HEK293T (cell line): ENCODE results near the gene ETHE1.

Experiments used
- CTCF ChIA-PET: fragments of 350-600 bp; formaldehyde crosslinking; extraction: SDS; loops from one replicate; lab custom pipeline; 2021; ENCODE audit warnings: antibody characterized with exemption, inconsistent platforms; lab: Yijun Ruan, JAX
- POLR2A ChIA-PET: fragments of 350-600 bp; formaldehyde crosslinking; extraction: SDS; loops from one replicate; lab custom pipeline; 2020; ENCODE audit warnings: antibody characterized with exemption, inconsistent platforms; lab: Yijun Ruan, JAX
- DNase-seq: peaks from one replicate; pipeline ENCODE4 v3.0.0; 2012; ENCODE audit warnings: mixed read lengths; ENCODE audit errors: extremely low spot score
- ARNT ChIP-seq: fragments of 450-650 bp; IDR thresholded peaks from 2 replicates; pipeline ENCODE4 v1.6.1; 2017; ENCODE audit warnings: mild to moderate bottlenecking
- BHLHE40 ChIP-seq: fragments of 450-650 bp; IDR thresholded peaks from 2 replicates; pipeline ENCODE4 v1.6.1; 2016; ENCODE audit warnings: mild to moderate bottlenecking, moderate library complexity, borderline replicate concordance
- CTBP1 ChIP-seq: fragments of 450-650 bp; IDR thresholded peaks from 2 replicates; pipeline ENCODE4 v1.6.1; 2016; ENCODE audit warnings: borderline replicate concordance
- ELF4 ChIP-seq: fragments of 450-650 bp; IDR thresholded peaks from 2 replicates; pipeline ENCODE4 v1.6.1; 2017; ENCODE audit warnings: antibody characterized with exemption
- FOXA1 ChIP-seq: fragments of 450-650 bp; IDR thresholded peaks from 2 replicates; pipeline ENCODE4 v1.6.1; 2016; ENCODE audit warnings: mild to moderate bottlenecking
- FOXK2 ChIP-seq: fragments of 450-650 bp; IDR thresholded peaks from 2 replicates; pipeline ENCODE4 v1.6.1; 2016; ENCODE audit warnings: mild to moderate bottlenecking
- FOXM1 ChIP-seq: fragments of 450-650 bp; IDR thresholded peaks from 2 replicates; pipeline ENCODE4 v1.6.1; 2017; ENCODE audit warnings: mild to moderate bottlenecking, borderline replicate concordance
- HDGF ChIP-seq: fragments of 450-650 bp; IDR thresholded peaks from 2 replicates; pipeline ENCODE4 v1.6.1; 2017; ENCODE audit warnings: antibody characterized with exemption, borderline replicate concordance
- L3MBTL2 ChIP-seq: fragments of 450-650 bp; conservative IDR thresholded peaks from 2 replicates; pipeline ENCODE4 v1.6.1; 2016; ENCODE audit warnings: mild to moderate bottlenecking
- LEF1 ChIP-seq: fragments of 450-650 bp; IDR thresholded peaks from 2 replicates; pipeline ENCODE4 v1.6.1; 2017; ENCODE audit warnings: mild to moderate bottlenecking, borderline replicate concordance
- NFRKB ChIP-seq: fragments of 450-650 bp; IDR thresholded peaks from 2 replicates; pipeline ENCODE4 v1.6.1; 2016; ENCODE audit warnings: mild to moderate bottlenecking, moderate library complexity
- SP1 ChIP-seq: fragments of 450-650 bp; IDR thresholded peaks from 2 replicates; pipeline ENCODE4 v1.6.1; 2017
- SUZ12 ChIP-seq: fragments of 450-650 bp; IDR thresholded peaks from 2 replicates; pipeline ENCODE4 v1.6.1; 2016; ENCODE audit warnings: mild to moderate bottlenecking
- TARDBP ChIP-seq: fragments of 450-650 bp; IDR thresholded peaks from 2 replicates; pipeline ENCODE4 v1.6.1; 2016
- ZNF384 ChIP-seq: fragments of 450-650 bp; IDR thresholded peaks from 2 replicates; pipeline ENCODE4 v1.6.1; 2016
- TF ChIP-seq, protein P1 (sequence below): fragments of 450-650 bp; IDR thresholded peaks from 2 replicates; pipeline ENCODE4 v1.6.1; 2016

The ETHE1 gene

DNA sequence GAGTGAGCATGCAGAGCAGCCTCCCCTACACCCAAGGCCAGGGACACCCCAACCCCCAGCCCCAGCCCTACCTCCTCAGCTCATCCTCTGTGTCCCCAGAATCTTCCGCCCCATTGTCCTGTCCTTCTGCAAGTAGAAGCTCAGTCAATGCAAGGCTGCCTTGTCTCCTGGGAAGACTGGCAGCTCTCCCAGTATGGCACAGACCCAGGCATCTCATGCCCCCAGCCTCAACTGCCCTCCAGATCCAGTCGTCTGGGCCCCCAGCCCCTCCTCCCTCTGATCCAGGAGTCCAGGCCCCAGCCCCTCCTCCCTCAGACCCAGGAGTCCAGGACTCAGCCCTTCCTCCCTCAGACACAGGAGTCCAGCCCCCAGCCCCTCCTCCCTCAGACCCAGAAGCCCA, 19.0 kb upstream of the ETHE1 start:
- POLR2A ChIA-PET: no interaction called here
- CTCF ChIA-PET: no interaction called here
- TF ChIP-seq ELF4 (no peak), ZNF384 (no peak), FOXM1 (no peak), LEF1 (no peak), L3MBTL2 (no peak), SUZ12 (no peak), SP1 (no peak), FOXA1 (no peak), HDGF (no peak), BHLHE40 (no peak), ARNT (no peak), TARDBP (no peak)
- TF ChIP-seq, protein P1, sequence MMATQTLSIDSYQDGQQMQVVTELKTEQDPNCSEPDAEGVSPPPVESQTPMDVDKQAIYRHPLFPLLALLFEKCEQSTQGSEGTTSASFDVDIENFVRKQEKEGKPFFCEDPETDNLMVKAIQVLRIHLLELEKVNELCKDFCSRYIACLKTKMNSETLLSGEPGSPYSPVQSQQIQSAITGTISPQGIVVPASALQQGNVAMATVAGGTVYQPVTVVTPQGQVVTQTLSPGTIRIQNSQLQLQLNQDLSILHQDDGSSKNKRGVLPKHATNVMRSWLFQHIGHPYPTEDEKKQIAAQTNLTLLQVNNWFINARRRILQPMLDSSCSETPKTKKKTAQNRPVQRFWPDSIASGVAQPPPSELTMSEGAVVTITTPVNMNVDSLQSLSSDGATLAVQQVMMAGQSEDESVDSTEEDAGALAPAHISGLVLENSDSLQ: no peak
- DNase-seq: no peak

DNA sequence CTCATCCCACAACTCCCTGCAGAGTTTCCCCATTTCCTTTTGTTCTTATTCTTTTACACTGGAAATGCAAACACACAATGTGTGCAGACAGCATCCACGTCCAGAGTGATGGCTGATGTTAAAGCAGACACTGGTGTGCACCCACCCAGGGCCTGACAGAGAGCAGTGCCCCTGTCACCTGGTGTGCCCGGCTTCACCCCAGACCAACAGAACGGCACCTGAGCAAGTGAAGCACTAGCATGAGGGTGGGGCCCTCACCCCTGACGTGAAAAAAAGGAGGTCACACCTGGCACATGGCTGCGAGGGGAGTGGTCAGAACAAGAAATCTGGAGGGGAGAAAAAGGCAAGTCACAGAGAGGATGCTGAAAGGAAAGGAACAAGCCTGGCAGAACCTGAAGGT, 18.3 kb upstream of the ETHE1 start:
- no peak for DNase-seq
- TF ChIP-seq FOXA1 (no peak), LEF1 (no peak), CTBP1 (no peak), L3MBTL2 (no peak), ZNF384 (no peak), ARNT (no peak)
- ChIA-PET POLR2A (no interaction called here), CTCF (no interaction called here)

DNA sequence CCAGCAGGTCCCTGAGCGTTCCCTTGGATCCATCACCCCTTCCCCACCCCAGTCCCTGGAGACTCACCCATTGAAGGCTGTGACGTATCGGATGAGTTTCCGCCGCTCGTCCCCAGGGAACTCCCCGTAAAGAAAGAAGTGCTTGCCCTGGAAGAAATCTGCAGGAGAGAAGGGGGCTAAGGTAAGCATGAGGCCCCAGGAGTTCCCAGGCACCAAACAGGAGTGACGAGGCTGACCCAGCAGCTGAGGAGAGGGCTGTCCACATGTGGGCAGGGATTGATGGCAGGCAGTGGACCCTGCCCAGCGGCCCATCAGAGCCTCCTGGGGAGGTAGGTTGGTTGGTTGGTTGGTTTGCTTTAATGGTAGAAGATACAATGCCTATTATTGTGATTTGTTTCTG, 17.1 kb upstream of the ETHE1 start:
- DNase-seq: no peak
- ChIA-PET POLR2A (no interaction called here), CTCF (no interaction called here)
- TF ChIP-seq, protein P1: no peak
- no peak for TF ChIP-seq FOXK2
- no peak for TF ChIP-seq ELF4
- TF ChIP-seq L3MBTL2: no peak
- TF ChIP-seq FOXA1: no peak
- no peak for TF ChIP-seq LEF1
- no peak for TF ChIP-seq HDGF
- TF ChIP-seq TARDBP: no peak
- TF ChIP-seq ZNF384: no peak
- no peak for TF ChIP-seq CTBP1
- no peak for TF ChIP-seq SUZ12
- TF ChIP-seq ARNT: no peak
- TF ChIP-seq FOXM1: no peak
- TF ChIP-seq SP1: no peak
- no peak for TF ChIP-seq BHLHE40
- no peak for TF ChIP-seq NFRKB

DNA sequence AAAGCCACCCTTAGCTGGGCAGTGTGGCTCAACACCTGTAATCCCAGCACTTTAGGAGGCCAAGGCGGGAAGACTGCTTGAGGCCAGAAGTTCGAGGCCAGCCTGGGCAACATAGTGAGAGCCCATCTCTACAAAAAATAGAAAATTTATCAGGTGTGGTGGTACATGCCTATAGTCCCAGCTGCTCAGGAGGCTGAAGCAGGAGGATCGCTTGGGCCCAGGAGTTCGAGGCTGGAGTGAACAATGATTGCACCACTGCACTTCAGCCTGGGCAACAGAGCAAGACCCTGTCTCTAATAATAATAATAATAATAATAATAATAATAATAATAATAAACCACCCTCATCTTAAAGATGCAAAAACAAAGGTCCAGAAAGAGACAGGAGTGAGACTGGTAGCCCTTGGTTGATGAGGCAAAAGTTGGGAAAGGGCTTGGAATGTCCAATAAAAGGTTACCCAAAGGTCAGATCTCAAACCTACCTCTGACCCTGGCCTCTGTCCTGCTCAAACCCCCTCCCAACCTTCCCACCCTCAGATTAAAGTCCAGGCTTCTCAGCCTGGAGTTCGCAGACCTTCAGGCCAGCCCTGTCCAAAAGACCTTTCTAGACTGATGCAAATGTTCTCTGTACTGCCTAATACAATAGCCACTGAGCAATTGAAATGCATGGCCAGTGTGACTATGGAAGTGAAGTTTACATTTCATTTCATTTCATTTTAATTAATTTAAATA, 15.1 kb upstream of the ETHE1 start:
- TF ChIP-seq FOXA1 (no peak), HDGF (no peak), FOXM1 (no peak), ZNF384 (no peak), ARNT (no peak), BHLHE40 (no peak), L3MBTL2 (no peak), SP1 (no peak), TARDBP (no peak), FOXK2 (no peak), NFRKB (no peak), LEF1 (no peak), CTBP1 (no peak), ELF4 (no peak), SUZ12 (no peak)
- TF ChIP-seq, protein P1: no peak
- CTCF ChIA-PET: no interaction called here
- POLR2A ChIA-PET: no interaction called here
- DNase-seq: no peak

DNA sequence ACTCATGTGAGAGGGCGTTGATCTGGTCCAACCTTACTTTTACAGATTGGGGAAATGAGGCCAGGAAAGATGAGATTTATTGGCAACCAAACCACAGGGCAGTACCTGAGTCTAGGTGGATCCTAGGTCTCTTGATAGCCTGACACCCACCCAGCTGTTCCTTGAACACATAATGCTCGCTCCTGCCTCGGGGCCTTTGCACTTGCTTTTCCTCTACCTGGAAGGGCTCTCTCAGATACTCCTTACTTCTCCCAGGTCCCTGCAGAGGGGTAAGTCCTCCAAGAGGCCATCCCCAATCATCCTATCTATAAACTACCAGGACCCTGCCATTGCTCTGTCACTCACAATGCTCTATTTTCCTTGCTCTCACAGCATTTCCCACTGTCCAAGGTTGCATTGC, 13.4 kb upstream of the ETHE1 start:
- CTCF ChIA-PET: no interaction called here
- POLR2A ChIA-PET: no interaction called here
- DNase-seq: no peak

More for the DNA sequence above, 13.4 kb upstream of the ETHE1 start:
- TF ChIP-seq SP1 (no peak), TARDBP (no peak), LEF1 (no peak), ELF4 (no peak), NFRKB (no peak), FOXK2 (no peak), BHLHE40 (no peak), HDGF (no peak), FOXA1 (no peak), ZNF384 (no peak), ARNT (no peak), SUZ12 (no peak), FOXM1 (no peak), L3MBTL2 (no peak), CTBP1 (no peak)
- TF ChIP-seq, protein P1: no peak
